HUDEP-2 (cell line): ENCODE results near the gene COL26A1.
"Not testable (repeated sequence)": the region's sequence is repeated elsewhere in the genome, so short reads cannot be mapped to it uniquely, and the experiment has no call there.

Source experiments
- DNase-seq, 76 experiments: peaks; one replicate each; lab custom pipeline; 2025; ENCODE audit not compliant: unreplicated experiment in 76 of 76; lab: John Stamatoyannopoulos, UW

Gene COL26A1

DNA sequence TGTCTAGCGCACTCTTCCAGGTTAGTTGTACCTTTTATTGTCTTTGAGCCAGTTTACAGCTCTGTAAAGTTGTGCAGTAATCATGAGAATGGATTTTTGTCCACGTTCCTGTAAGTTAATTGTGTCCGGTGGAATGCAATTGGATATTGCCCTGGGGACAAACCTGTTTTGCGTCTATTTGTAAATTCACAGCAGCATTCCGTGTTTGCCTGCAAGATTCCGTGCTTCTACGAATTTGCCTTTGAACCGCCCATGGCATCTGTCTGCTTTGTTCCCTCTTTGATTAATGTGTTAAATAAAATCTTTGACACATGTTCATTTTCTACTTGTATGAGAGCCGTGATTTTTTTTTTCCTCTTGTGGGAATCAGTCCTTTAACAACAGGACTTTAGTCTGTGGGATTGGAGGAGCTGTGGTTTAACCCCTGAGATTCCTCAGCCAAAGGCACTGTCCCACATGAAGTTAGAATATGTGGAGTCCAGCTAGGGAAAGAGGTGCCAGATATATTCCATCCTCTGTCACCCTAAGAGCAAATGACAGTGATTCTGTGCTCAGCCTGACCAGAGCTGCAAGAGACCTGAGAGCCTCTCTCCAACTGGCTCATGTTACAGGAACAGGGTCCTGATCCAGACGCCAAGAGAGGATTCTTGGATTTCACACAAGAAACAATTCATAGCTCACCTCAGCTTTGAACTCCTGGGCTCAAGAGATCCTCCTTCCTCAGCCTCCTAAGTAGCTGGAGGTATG, 126.3 kb downstream of the COL26A1 start:
- DNase-seq: no peak

GRCh38 chr7:101490439-101490838, 127.8 kb downstream of the COL26A1 start:
- not testable (repeated sequence) for DNase-seq

DNA sequence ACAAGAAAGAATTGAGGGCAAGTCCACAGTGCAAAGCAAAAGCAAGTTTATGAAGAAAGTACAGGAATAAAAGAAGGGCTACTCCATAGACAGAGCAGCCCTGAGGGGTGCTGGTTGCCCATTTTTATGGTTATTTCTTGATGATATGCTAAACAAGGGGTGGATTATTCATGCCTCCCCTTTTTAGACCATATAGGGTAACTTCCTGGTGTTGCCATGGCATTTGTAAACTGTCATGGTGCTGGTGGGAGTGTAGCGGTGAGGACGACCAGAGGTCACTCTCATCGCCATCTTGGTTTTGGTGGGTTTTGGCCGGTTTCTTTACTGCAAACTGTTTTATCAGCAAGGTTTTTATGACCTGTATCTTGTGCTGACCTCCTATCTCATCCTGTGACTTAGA, 128.8 kb downstream of the COL26A1 start:
- DNase-seq: not testable (repeated sequence)

DNA sequence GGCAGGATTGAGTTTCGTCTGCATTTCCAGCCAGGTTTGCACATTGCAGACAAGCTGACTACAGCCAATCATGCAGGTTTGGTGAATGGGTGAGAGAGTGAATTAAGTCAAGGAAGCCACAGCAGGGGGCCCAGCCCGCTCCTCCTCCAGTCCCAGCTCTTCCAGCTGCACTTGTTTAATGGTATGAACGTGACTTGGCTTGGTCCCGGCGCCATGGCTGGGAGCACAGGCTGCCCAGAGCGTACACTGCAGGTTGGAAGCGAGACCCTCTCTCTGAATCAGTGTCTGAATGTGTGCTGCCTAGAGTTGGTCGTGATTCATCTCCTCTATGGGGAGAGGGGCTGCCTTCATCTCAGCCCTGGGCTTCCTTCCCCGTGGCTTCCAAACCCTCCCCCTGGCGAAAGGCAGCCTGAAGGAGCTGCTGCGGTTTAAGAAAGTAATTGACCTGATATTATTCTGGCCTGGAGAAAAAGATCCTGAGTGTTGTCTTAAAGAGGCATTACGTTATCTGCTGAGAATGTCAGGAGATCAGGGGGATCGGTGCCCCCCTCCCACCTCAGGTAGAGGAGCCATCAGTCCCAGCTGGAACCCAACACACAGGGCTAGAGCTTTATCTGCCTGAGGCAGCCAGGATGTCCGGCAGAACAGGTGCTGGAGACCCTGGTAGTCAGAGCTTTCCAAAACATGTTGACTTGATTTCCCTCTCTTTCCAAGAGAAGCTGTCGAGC, 132.1 kb downstream of the COL26A1 start:
- DNase-seq: no peak

- no peak for DNase-seq
These were observed 133.3 kb downstream of the COL26A1 start for GRCh38 chr7:101496017-101496416.

- DNase-seq: no peak
These were observed 138.7 kb downstream of the COL26A1 start for GRCh38 chr7:101501351-101501750.

- DNase-seq: no peak
These were observed 139.9 kb downstream of the COL26A1 start for GRCh38 chr7:101502466-101503098.

DNA sequence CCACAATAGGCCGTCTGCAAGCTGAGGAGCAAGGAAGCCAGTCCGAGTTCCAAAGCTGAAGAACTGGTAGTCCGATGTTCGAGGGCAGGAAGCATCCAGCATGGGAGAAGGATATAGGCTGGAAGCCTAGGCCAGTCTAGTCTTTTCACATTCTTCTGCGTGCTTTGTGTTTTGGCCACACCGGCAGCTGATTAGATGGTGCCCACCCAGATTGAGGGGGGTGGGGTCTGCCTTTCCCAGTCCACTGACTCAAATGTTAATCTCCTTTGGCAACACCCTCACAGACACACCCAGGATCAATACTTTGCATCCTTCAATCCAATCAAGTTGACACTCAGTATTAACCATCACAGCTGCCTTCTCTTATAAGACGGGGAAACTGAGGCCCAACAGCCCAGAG, 142.8 kb downstream of the COL26A1 start:
- not testable (repeated sequence) for DNase-seq

- DNase-seq: no peak
These were observed 143.9 kb downstream of the COL26A1 start for GRCh38 chr7:101506531-101506930.

- no peak for DNase-seq
These were observed 144.7 kb downstream of the COL26A1 start for GRCh38 chr7:101507327-101507726.

DNA sequence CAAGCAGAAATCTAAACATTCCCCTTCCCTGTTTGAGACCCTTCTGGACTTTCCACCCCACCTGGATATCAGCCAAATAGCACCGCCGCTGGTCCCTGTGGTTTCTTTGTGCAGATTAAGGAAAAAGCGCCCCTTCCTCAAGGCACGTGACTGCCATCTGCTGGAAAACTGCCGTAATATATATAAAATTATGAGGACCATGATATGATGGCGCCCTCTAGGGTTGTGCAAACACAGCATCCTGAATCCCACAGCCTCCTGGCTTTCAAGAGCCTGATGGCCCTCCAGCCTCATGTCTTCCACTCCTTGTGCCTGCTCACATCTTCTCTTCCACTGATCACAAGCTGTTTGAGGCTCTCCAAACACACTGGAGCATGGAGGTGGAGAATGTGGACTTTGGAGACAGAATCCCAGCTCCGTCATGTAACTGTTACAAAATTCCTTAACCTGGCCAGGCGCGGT, 145.1 kb downstream of the COL26A1 start:
- peak in 25 of 76 experiments; percentile 1 to 53 (median 18) for DNase-seq

- DNase-seq: no peak
These were observed 147.6 kb downstream of the COL26A1 start for GRCh38 chr7:101510297-101510696.

DNA sequence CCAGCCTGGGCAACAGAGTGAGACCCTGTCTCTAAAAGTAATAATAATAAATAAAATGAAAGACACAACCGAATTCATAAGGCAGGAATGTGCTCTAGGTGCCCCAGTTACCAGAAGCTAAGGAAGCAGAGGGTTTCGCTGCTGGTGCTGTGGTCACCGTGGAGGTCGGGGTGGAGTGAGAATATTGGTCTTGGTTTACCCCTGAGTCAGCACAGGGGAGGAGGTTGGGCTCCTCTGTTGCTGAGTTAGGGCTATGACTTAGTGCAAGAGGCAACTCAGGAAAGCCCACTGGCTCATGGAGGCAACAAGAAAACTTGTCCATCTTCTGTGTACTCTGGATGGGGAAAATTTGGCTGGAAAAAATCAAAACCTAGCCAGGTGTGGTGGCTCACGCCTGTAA, 149.3 kb downstream of the COL26A1 start:
- DNase-seq: no peak

DNA sequence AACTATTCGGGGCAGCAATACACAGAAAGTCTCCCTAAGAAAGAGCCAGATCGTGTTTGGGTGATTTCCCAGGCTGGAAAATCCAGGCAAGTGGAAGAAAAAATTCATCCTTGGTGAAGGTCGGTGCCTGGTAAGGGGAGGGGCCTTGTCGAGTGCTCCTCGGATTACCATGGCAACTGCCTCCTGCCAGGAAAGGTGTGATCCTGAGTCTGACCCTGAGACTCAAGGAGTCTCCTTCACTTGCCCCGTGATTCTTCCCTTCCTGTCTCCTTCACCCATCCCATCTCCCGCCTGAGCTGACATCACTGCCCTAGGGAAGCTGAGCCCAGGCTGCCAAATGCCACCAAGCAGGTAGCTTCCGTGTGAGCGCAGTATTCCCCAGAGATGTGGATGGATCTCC, 154.2 kb downstream of the COL26A1 start:
- DNase-seq: no peak

DNA sequence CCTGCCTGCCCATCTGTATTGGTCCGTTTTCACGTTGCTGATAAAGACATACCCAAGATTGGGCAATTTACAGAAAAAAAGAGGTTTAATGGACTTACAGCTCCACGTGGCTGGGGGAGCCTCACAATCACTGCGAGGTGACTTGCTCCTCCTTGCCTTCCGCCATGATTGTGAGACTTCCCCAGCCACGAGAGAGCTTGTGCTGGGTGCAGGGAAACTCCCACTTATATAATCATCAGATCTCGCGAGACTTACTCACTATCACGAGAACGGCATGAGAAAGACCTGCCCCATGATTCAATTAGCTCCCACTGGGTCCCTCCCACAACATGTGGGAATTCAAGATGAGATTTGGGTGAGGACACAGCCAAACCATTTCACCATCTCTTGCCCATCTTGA, 154.6 kb downstream of the COL26A1 start:
- DNase-seq: no peak

- no peak for DNase-seq
These were observed 155.7 kb downstream of the COL26A1 start for GRCh38 chr7:101518336-101518735.

- DNase-seq: no peak
These were observed 156.8 kb downstream of the COL26A1 start for GRCh38 chr7:101519324-101520023.

DNA sequence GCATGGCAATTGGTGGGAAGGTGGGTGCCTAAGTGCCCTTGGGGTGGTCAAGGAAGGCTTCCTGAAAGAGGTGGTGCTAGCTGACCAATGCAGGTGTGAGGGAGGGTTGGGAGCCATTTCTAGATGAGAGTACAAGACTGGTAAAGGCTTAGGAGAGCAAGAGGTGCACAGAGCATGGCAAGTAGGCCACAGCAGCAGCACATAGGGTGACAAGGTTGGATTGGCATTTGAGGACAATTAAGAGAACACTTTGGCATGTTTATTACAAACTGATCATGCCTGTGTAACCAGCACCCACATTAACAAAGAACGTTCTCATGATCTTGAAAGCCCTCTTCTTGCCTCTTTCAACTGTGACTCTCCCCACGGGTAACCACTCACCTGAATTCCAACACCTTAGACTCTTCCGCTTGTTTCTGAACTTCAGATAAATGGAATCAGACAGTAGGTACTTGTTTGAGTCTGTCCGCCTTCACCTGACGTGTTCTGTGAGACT, 158.8 kb downstream of the COL26A1 start:
- no peak for DNase-seq

DNA sequence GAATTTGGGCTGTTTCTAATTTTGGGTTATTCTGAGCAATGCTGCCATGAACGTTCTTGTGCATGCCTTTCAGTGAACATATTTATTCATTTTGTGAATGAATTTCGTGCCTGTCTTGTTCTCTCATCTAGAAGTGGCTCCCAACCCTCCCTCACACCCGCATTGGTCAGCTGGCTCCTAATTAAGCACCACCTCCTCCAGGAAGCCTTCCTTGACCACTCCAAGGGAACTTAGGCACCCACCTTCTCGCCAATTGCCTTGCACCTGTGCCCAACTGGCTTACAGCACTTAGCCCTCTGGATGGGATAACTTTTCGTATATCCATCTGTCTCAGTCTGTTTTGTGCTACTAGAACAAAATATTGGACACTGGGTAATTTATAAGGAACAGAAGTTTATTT, 159.3 kb downstream of the COL26A1 start:
- DNase-seq: no peak

- no peak for DNase-seq
These were observed 165.4 kb downstream of the COL26A1 start for GRCh38 chr7:101527844-101528667.
